Medulla oblongata (tissue), 1 donor: Measurements from ENCODE around the gene KCNJ4.
"Not testable (repeated sequence)": the region's sequence is repeated elsewhere in the genome, so short reads cannot be mapped to it uniquely, and the experiment has no call there.

Experiments used
- DNase-seq: peaks from one replicate; pipeline ENCODE4 v3.0.0-alpha.2; 2015; ENCODE audit errors: extremely low spot score

KCNJ4 gene

DNA sequence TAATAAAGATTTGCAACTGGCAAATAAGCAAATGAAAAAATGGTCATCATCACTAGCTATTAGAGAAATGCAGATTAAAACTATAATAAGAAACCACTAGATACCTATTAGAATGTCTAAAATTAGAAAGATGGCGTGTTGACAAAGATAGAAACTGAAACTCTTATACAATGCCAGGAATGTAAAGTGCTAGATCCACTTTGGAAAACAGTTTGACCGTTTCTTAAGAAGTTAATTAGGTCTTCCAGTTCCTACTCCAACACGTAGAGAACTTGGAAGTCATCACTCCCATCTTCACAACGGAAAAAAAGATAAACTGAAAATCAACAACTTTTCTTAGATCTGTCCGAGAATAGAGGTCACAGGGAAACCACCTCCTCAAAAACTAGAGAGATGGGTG lies 68.1 kb downstream of the KCNJ4 start:
- not testable (repeated sequence) for DNase-seq

DNA sequence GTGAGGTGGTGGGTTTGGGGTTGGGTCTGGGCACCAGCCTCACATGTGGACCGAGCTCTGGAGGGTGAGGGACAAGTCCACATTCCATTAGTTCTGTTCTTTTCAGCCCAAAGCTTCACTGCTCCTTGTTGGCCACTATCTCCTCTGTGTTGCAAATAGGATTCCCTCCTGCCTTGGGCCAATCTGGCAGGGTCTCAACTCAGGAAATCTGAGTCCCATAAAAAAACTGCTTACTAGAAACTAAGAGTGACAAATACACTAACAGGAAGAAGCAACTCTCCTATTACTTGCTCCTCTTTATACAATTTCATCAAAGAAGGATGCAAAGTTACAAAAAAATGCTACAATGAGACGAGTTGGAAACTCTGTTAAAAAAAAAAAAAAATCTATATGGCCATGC lies 71.6 kb downstream of the KCNJ4 start:
- DNase-seq, result no peak

DNA sequence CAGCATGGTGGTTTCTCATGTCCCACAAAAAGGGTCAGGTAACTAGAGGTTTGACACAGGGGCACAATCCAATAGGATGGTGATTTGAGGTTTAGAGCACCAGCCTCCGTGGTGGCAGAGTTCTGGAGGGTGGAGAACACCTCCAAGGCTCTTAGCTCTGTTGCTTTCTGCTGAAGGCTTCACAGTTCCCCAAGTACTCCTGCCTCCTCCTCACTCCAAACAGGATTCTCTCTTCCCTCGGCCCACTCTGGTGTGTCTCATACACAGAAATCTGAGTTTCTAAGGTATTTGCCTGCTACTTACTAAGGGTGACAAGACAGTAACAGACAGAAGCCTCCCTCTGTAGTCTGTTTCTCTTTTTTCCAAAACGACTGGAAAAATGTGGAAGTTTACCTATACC lies 73.6 kb downstream of the KCNJ4 start:
- DNase-seq, result not testable (repeated sequence)
